ENCODE data around the gene APOL3.
"Not testable (repeated sequence)": the region's sequence is repeated elsewhere in the genome, so short reads cannot be mapped to it uniquely, and the experiment has no call there.

GRCh38 chr22:36090772-36091171 is 69.8 kb downstream of the APOL3 start:
- TF ChIP-seq, protein P1, sequence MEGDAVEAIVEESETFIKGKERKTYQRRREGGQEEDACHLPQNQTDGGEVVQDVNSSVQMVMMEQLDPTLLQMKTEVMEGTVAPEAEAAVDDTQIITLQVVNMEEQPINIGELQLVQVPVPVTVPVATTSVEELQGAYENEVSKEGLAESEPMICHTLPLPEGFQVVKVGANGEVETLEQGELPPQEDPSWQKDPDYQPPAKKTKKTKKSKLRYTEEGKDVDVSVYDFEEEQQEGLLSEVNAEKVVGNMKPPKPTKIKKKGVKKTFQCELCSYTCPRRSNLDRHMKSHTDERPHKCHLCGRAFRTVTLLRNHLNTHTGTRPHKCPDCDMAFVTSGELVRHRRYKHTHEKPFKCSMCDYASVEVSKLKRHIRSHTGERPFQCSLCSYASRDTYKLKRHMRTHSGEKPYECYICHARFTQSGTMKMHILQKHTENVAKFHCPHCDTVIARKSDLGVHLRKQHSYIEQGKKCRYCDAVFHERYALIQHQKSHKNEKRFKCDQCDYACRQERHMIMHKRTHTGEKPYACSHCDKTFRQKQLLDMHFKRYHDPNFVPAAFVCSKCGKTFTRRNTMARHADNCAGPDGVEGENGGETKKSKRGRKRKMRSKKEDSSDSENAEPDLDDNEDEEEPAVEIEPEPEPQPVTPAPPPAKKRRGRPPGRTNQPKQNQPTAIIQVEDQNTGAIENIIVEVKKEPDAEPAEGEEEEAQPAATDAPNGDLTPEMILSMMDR (IDR thresholded peaks at IDR 0.05) = not testable (repeated sequence)
- not testable (repeated sequence) for TF ChIP-seq POLR2A (IDR thresholded peaks at IDR 0.05)
